ENCODE data around the gene ZBTB40.

ZBTB40 gene

GRCh38 chr1:22507587-22507986 lies 55.9 kb downstream of the ZBTB40 start:
- no peak for DNase-seq

- DNase-seq: no peak
Observed at GRCh38 chr1:22508329-22508728, 56.7 kb downstream of the ZBTB40 start.

- no peak for DNase-seq
Observed at GRCh38 chr1:22508991-22509390, 57.3 kb downstream of the ZBTB40 start.

GRCh38 chr1:22509815-22510214 lies 58.2 kb downstream of the ZBTB40 start:
- no peak for DNase-seq

GRCh38 chr1:22512873-22513272 lies 61.2 kb downstream of the ZBTB40 start:
- no peak for DNase-seq

- DNase-seq: no peak
Observed at GRCh38 chr1:22516906-22517571, 65.4 kb downstream of the ZBTB40 start.

- no peak for DNase-seq
Observed at GRCh38 chr1:22517956-22518355, 66.3 kb downstream of the ZBTB40 start.

GRCh38 chr1:22518379-22518778 lies 66.7 kb downstream of the ZBTB40 start:
- DNase-seq: no peak

GRCh38 chr1:22520871-22521270 lies 69.2 kb downstream of the ZBTB40 start:
- no peak for DNase-seq

- DNase-seq: no peak
Observed at GRCh38 chr1:22521692-22522091, 70.0 kb downstream of the ZBTB40 start.

GRCh38 chr1:22522221-22522743 lies 70.6 kb downstream of the ZBTB40 start:
- no peak for DNase-seq

- DNase-seq: no peak
Observed at GRCh38 chr1:22524481-22524880, 72.8 kb downstream of the ZBTB40 start.

- DNase-seq: no peak
Observed at GRCh38 chr1:22525211-22525610, 73.6 kb downstream of the ZBTB40 start.

- no peak for DNase-seq
Observed at GRCh38 chr1:22525646-22526045, 74.0 kb downstream of the ZBTB40 start.

GRCh38 chr1:22526098-22526497 lies 74.4 kb downstream of the ZBTB40 start:
- no peak for DNase-seq

GRCh38 chr1:22526677-22527076 lies 75.0 kb downstream of the ZBTB40 start:
- no peak for DNase-seq

GRCh38 chr1:22527122-22527521 lies 75.5 kb downstream of the ZBTB40 start:
- no peak for DNase-seq

- DNase-seq: peak in 1 of 2 experiments; percentile 29
Observed at GRCh38 chr1:22527555-22528296, 76.1 kb downstream of the ZBTB40 start.

- no peak for DNase-seq
Observed at GRCh38 chr1:22528451-22528850, 76.8 kb downstream of the ZBTB40 start.

GRCh38 chr1:22529901-22530621 lies 78.4 kb downstream of the ZBTB40 start:
- no peak for DNase-seq

GRCh38 chr1:22530715-22531114 lies 79.1 kb downstream of the ZBTB40 start:
- no peak for DNase-seq

- DNase-seq: no peak
Observed at GRCh38 chr1:22531251-22531650, 79.6 kb downstream of the ZBTB40 start.

- no peak for DNase-seq
Observed at GRCh38 chr1:22533244-22533895, 81.7 kb downstream of the ZBTB40 start.

Measured in cerebellar nuclear complex (tissue), 1 donor.